ENCODE data around the gene PRKG1.

DNA sequence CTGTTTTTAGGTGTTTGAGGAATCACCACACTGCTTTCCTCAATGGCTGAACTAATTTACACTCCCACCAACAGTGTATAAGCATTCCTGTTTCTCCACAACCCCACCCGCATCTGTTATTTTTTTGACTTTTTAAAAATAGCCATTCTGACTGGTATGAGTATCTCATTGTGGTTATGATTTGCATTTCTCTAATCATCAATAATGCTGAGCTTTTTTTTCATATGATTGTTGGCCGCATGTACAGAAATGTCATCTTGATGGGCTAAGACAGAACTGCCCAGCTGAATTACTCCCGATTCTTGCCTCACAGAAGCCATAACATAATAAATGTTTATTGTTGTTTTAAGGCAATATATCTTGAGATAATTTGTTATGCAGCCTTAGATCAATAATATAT, 1146.7 kb downstream of the PRKG1 start:
- TF ChIP-seq, protein P1, sequence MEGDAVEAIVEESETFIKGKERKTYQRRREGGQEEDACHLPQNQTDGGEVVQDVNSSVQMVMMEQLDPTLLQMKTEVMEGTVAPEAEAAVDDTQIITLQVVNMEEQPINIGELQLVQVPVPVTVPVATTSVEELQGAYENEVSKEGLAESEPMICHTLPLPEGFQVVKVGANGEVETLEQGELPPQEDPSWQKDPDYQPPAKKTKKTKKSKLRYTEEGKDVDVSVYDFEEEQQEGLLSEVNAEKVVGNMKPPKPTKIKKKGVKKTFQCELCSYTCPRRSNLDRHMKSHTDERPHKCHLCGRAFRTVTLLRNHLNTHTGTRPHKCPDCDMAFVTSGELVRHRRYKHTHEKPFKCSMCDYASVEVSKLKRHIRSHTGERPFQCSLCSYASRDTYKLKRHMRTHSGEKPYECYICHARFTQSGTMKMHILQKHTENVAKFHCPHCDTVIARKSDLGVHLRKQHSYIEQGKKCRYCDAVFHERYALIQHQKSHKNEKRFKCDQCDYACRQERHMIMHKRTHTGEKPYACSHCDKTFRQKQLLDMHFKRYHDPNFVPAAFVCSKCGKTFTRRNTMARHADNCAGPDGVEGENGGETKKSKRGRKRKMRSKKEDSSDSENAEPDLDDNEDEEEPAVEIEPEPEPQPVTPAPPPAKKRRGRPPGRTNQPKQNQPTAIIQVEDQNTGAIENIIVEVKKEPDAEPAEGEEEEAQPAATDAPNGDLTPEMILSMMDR (IDR thresholded peaks at IDR 0.05), result no peak
- TF ChIP-seq ZFX (IDR thresholded peaks at IDR 0.05; ENCODE audit: borderline replicate concordance), result no peak
